Activated CD8-positive, alpha-beta T cell treated with anti-CD3 and anti-CD28 coated beads for 36 hours (primary cell): ENCODE data around the gene ETHE1. TPM values are rescaled to one million over a fixed set of nuclear protein-coding genes. Genes with fewer than 3 reads are reported as not detected.

Experiments
- ATAC-seq: fragments of 200-7000 bp; cut with Tn5 transposase; one replicate; pipeline ENCODE4 v1.10.0; 2021; ENCODE audit warnings: mild to moderate bottlenecking, moderate library complexity
- CTCF ChIA-PET: fragments of 350-600 bp; sonication (Branson Sonifier 250); formaldehyde crosslinking; loops from one replicate; lab custom pipeline; 2021; ENCODE audit warnings: antibody characterized with exemption; lab: Charles Lee
- POLR2A ChIA-PET: fragments of 350-600 bp; sonication (Branson Sonifier 250); formaldehyde crosslinking; loops from one replicate; lab custom pipeline; 2021; ENCODE audit warnings: antibody characterized with exemption; lab: Charles Lee
- DNase-seq: peaks from one replicate; pipeline ENCODE4 v3.0.0-alpha.2; 2020
- H3K27ac Mint-ChIP-seq: one replicate; pipeline ENCODE4 v1.8.0; 2021; ENCODE audit warnings: mild to moderate bottlenecking, mixed read lengths
- H3K27me3 Mint-ChIP-seq: one replicate; pipeline ENCODE4 v1.8.0; 2021; ENCODE audit warnings: mixed read lengths
- H3K36me3 Mint-ChIP-seq: one replicate; pipeline ENCODE4 v1.8.0; 2021; ENCODE audit warnings: low read depth, mixed read lengths
- H3K4me1 Mint-ChIP-seq: one replicate; pipeline ENCODE4 v1.8.0; 2021; ENCODE audit warnings: low read depth, mixed read lengths
- H3K4me3 Mint-ChIP-seq: one replicate; pipeline ENCODE4 v1.8.0; 2021; ENCODE audit warnings: mild to moderate bottlenecking, moderate library complexity, mixed read lengths
- H3K9me3 Mint-ChIP-seq: one replicate; pipeline ENCODE4 v1.8.0; 2021; ENCODE audit warnings: mixed read lengths
- CTCF ChIP-seq: fragments of 200-600 bp; IDR thresholded peaks from one replicate; pipeline ENCODE4 v1.8.0; 2022; ENCODE audit warnings: antibody characterized with exemption, mild to moderate bottlenecking
- intact Hi-C: fragments of 100-400 bp; cut with micrococcal nuclease; formaldehyde crosslinking; loops from one replicate; pipeline ENCODE4 v1.10.0; 2022
- total RNA-seq, 2 experiments: library from RNA; stranded (reverse); gene quantifications; one replicate each; pipeline ENCODE4 v1.2.3, GENCODE V29; 2021

ETHE1 gene
- total RNA-seq, 2 experiments from 2014 or later = 50.9 to 57.1 TPM

GRCh38 chr19:43540381-43540780 is 13.4 kb upstream of the ETHE1 start:
- no peak overlapping the region for H3K27ac Mint-ChIP-seq
- no peak for ATAC-seq
- no peak overlapping the region for H3K4me3 Mint-ChIP-seq
- intact Hi-C loops = no loop called here
- peaks cover 38% of the 10 kb centered on the region for H3K36me3 Mint-ChIP-seq
- no peak for DNase-seq
- no peaks in the 10 kb centered on the region for H3K27me3 Mint-ChIP-seq
- TF ChIP-seq CTCF = no peak
- POLR2A ChIA-PET = no interaction called here
- peaks cover 3% of the 10 kb centered on the region for H3K9me3 Mint-ChIP-seq
- peaks cover under 1% of the 10 kb centered on the region for H3K4me1 Mint-ChIP-seq
- CTCF ChIA-PET = interaction anchor here (1.9 kb wide), 1 partner anchor 15 kb away, joined by 8 read pairs; no protein-coding TSS in a partner anchor

- DNase-seq (no peak), ATAC-seq (no peak)
- Mint-ChIP-seq H3K27ac (no peak overlapping the region), H3K4me1 (peaks cover 4% of the 10 kb centered on the region), H3K4me3 (no peak overlapping the region), H3K9me3 (peaks cover 3% of the 10 kb centered on the region), H3K27me3 (no peaks in the 10 kb centered on the region), H3K36me3 (peaks cover 36% of the 10 kb centered on the region)
- POLR2A ChIA-PET = no interaction called here
- no peak for TF ChIP-seq CTCF
- intact Hi-C loops = loop anchor here (10.0 kb wide), 1 partner anchor 56 kb away; the partner anchor contains the start of genes IRGQ and ZNF576
- CTCF ChIA-PET = interaction anchor here (6.0 to 8.1 kb wide), 2 partner anchors 17 to 56 kb away, joined by 56 to 75 read pairs; partner anchors contain the start of genes IRGQ and ZNF576
Observed at GRCh38 chr19:43538922-43539321, 11.9 kb upstream of the ETHE1 start.

DNA sequence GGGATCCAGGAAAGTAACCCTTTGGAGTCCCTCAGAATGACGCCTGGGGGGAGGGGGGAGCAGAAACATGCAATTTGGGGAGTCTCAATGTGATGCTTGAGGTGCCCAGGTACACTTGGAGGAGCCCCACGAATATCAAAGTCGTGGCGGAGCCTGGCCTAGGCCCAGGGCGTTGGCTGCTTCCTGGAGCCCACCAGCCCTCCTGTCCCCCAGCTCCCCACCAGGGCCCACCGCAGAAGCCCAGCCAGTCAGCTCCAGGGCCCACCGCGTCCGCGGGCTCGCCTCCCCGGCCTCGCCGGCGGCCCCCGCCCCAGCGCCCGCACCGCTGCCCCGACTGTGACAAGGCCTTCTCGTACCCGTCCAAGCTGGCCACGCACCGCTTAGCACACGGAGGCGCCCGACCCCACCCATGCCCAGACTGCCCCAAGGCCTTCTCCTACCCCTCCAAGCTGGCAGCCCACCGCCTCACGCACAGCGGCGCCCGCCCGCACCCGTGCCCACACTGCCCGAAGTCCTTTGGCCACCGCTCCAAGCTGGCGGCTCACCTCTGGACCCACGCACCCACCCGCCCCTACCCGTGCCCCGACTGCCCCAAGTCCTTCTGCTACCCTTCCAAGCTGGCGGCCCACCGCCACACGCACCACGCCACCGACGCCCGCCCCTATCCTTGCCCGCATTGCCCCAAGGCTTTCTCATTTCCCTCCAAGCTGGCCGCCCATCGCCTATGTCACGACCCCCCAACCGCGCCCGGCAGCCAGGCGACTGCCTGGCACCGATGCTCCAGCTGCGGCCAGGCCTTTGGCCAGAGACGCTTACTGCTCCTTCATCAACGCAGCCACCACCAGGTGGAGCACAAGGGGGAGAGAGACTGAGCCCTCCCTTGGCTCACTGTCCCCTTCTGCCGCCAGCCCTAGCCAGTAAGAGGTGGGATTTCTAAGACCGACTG is 8.1 kb upstream of the ETHE1 start:
- no peaks in the 10 kb centered on the region for H3K27me3 Mint-ChIP-seq
- intact Hi-C loops = loop anchor here (10.0 kb wide), 1 partner anchor 60 kb away; the partner anchor contains the start of genes IRGQ and ZNF576
- DNase-seq = peak; percentile 51

DNA sequence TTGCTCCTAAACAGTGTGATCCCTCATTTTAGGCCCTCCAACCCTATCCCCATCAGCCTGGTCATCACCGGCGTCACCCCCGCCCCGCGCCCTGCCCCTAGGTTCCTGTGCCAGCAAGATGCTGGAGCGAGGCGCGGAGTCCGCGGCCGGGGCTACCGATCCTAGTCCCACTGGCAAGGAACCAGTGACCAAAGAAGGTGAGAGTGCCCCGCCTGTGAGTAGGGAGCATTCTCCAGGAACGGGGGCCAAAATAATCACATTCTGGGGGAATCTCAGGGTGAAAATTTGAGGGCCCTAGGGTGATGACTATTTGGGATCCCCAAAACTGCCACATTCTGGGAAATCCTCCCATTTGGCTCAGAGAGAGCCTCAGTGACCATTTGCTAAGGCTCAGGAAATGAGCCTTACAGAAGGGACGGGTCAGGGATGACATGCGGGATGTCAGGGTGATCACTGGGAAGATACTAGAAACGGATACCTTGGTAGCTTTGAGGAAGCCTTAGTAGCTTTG is 7.4 kb upstream of the ETHE1 start:
- intact Hi-C loops = loop anchor here (10.0 kb wide), 1 partner anchor 60 kb away; the partner anchor contains the start of genes IRGQ and ZNF576
- Mint-ChIP-seq H3K4me3 (peak overlapping the region; percentile 82), H3K4me1 (peaks cover 13% of the 10 kb centered on the region), H3K9me3 (peaks cover 3% of the 10 kb centered on the region), H3K27me3 (no peaks in the 10 kb centered on the region), H3K36me3 (peaks cover 19% of the 10 kb centered on the region), H3K27ac (peak overlapping the region; percentile 94)
- ATAC-seq = no peak
- CTCF ChIA-PET = interaction anchor here (1.1 to 8.1 kb wide), 7 partner anchors 14 to 88 kb away, joined by 3 to 75 read pairs (median 9); partner anchors contain the start of genes IRGQ and ZNF576
- DNase-seq = no peak
- TF ChIP-seq CTCF = no peak
- POLR2A ChIA-PET = interaction anchor here (0.6 to 1.2 kb wide), 4 partner anchors 13 to 81 kb away, joined by 3 to 5 read pairs (median 4); no protein-coding TSS in a partner anchor

More for the DNA sequence above, 8.1 kb upstream of the ETHE1 start:
- POLR2A ChIA-PET = interaction anchor here (0.7 to 1.9 kb wide), 4 partner anchors 27 to 81 kb away, joined by 3 to 5 read pairs (median 4); partner anchors contain the start of genes IRGQ and ZNF576
- no peak for ATAC-seq
- Mint-ChIP-seq H3K4me1 (peaks cover 13% of the 10 kb centered on the region), H3K36me3 (peaks cover 26% of the 10 kb centered on the region), H3K9me3 (peaks cover 3% of the 10 kb centered on the region), H3K4me3 (no peak overlapping the region), H3K27ac (peak overlapping the region; percentile 50)
- CTCF ChIA-PET = interaction anchor here (0.8 to 8.1 kb wide), 10 partner anchors 10 to 88 kb away, joined by 3 to 75 read pairs (median 5); partner anchors contain the start of genes IRGQ and ZNF576
- TF ChIP-seq CTCF = no peak
